GM23338 (cell line): ENCODE measurements around the gene RGSL1. TPM values are rescaled to one million over a fixed set of nuclear protein-coding genes. Genes with fewer than 3 reads are reported as not detected.

Experiments used
- ATAC-seq: fragments of 200-7000 bp; cut with Tn5 transposase; 3 replicates; pipeline ENCODE4 v1.9.1; 2020
- DNase-seq: peaks from one replicate; pipeline ENCODE4 v3.0.0-alpha.2; 2015; ENCODE audit warnings: low spot score
- H2AFZ ChIP-seq: fragments of 200-600 bp; sonication (generic); 2 replicates; pipeline ENCODE4 v1.8.0; 2016; ENCODE audit warnings: antibody characterized with exemption, mild to moderate bottlenecking, moderate library complexity
- H3F3A ChIP-seq: fragments of 200-600 bp; sonication (generic); replicated peaks from 2 replicates; pipeline ENCODE4 v1.8.0; 2017; ENCODE audit warnings: antibody characterized with exemption, mixed run types, low read depth
- H3K27ac ChIP-seq: fragments of 200-600 bp; sonication (generic); 2 replicates; pipeline ENCODE4 v1.6.1; 2016; ENCODE audit warnings: low read depth
- H3K27me3 ChIP-seq: fragments of 200-600 bp; sonication (generic); 2 replicates; pipeline ENCODE4 v1.8.0; 2016; ENCODE audit warnings: mild to moderate bottlenecking, mixed run types, moderate library complexity; ENCODE audit not compliant: insufficient read depth
- H3K36me3 ChIP-seq: fragments of 200-600 bp; sonication (generic); 2 replicates; pipeline ENCODE4 v1.8.0; 2016; ENCODE audit warnings: mild to moderate bottlenecking; ENCODE audit not compliant: insufficient read depth
- H3K4me1 ChIP-seq: fragments of 200-600 bp; sonication (generic); 2 replicates; pipeline ENCODE4 v1.8.0; 2016; ENCODE audit warnings: mild to moderate bottlenecking, moderate library complexity; ENCODE audit not compliant: insufficient read depth
- H3K4me2 ChIP-seq: fragments of 200-600 bp; sonication (generic); 2 replicates; pipeline ENCODE4 v1.7.1; 2017; ENCODE audit warnings: mixed run types
- H3K4me3 ChIP-seq: fragments of 200-600 bp; sonication (generic); 2 replicates; pipeline ENCODE4 v1.6.1; 2016; ENCODE audit warnings: mixed run types
- H3K79me2 ChIP-seq: fragments of 200-600 bp; sonication (generic); replicated peaks from 2 replicates; pipeline ENCODE4 v1.8.0; 2017; ENCODE audit warnings: mild to moderate bottlenecking; ENCODE audit not compliant: insufficient read depth
- H3K9me2 ChIP-seq: fragments of 200-600 bp; sonication (generic); 2 replicates; pipeline ENCODE4 v1.8.0; 2017; ENCODE audit not compliant: insufficient read depth
- H4K20me1 ChIP-seq: fragments of 200-600 bp; sonication (generic); replicated peaks from 2 replicates; pipeline ENCODE4 v1.8.0; 2017; ENCODE audit warnings: mild to moderate bottlenecking; ENCODE audit not compliant: insufficient read depth
- H3K27ac Mint-ChIP-seq: 2 replicates; pipeline ENCODE4 v1.8.0; 2020; ENCODE audit warnings: inconsistent platforms, mild to moderate bottlenecking, moderate library complexity, mixed read lengths
- H3K27me3 Mint-ChIP-seq: 3 replicates; pipeline ENCODE4 v1.8.0; 2022; ENCODE audit warnings: low read depth, mild to moderate bottlenecking, moderate library complexity, mixed read lengths, inconsistent platforms; ENCODE audit not compliant: insufficient read depth, poor library complexity
- H3K36me3 Mint-ChIP-seq: 3 replicates; pipeline ENCODE4 v1.8.0; 2021; ENCODE audit warnings: low read depth, mild to moderate bottlenecking, inconsistent platforms, moderate library complexity, mixed read lengths
- H3K4me1 Mint-ChIP-seq: 3 replicates; pipeline ENCODE4 v1.8.0; 2020; ENCODE audit warnings: mild to moderate bottlenecking, inconsistent platforms, mixed read lengths
- H3K4me3 Mint-ChIP-seq: 3 replicates; pipeline ENCODE4 v1.8.0; 2021; ENCODE audit warnings: moderate library complexity, mild to moderate bottlenecking, inconsistent platforms, mixed read lengths
- H3K9me3 Mint-ChIP-seq: 3 replicates; pipeline ENCODE4 v1.8.0; 2020; ENCODE audit warnings: moderate library complexity, mild to moderate bottlenecking, inconsistent platforms, mixed read lengths
- CREB1 ChIP-seq: fragments of 250-450 bp; sonication (Bioruptor Pico); IDR thresholded peaks from 2 replicates; pipeline ENCODE4 v1.5.0; 2020; ENCODE audit warnings: low read depth, mild to moderate bottlenecking, moderate library complexity
- EZH2 ChIP-seq: fragments of 200-600 bp; sonication (generic); IDR thresholded peaks from one replicate; pipeline ENCODE4 v1.8.0; 2017; ENCODE audit warnings: antibody characterized with exemption, mild to moderate bottlenecking, low read depth; ENCODE audit not compliant: unreplicated experiment
- EZH2phosphoT487 ChIP-seq: fragments of 200-600 bp; sonication (generic); IDR thresholded peaks from one replicate; pipeline ENCODE4 v1.8.1; 2018; ENCODE audit warnings: antibody characterized with exemption; ENCODE audit not compliant: unreplicated experiment
- JUNB ChIP-seq: IDR thresholded peaks from one replicate; pipeline ENCODE4 v1.6.1; 2016; ENCODE audit warnings: antibody characterized with exemption; ENCODE audit not compliant: unreplicated experiment
- POLR2AphosphoS5 ChIP-seq: IDR thresholded peaks from 2 replicates; pipeline ENCODE4 v1.6.1; 2016; ENCODE audit warnings: antibody characterized with exemption, low read depth
- STAT1 ChIP-seq: IDR thresholded peaks from one replicate; pipeline ENCODE4 v1.6.1; 2016; ENCODE audit warnings: antibody characterized with exemption; ENCODE audit not compliant: unreplicated experiment
- ZNF114 ChIP-seq: fragments of 250-450 bp; sonication (Bioruptor Pico); IDR thresholded peaks from 2 replicates; pipeline ENCODE4 v1.5.0; 2020; ENCODE audit warnings: mild to moderate bottlenecking, moderate library complexity
- ZNF331 ChIP-seq: fragments of 250-450 bp; sonication (Bioruptor Pico); IDR thresholded peaks from 2 replicates; pipeline ENCODE4 v1.5.0; 2020; ENCODE audit warnings: low read depth, mild to moderate bottlenecking, moderate library complexity
- polyA plus RNA-seq: library from polyadenylated mRNA; unstranded; fragments of >200 nt; fragmentation: Nextera tagmentation; extraction: Ambion mirVana; gene quantifications from 2 replicates; pipeline ENCODE4 v1.2.1, GENCODE V29; 2016
- total RNA-seq: library from RNA; depleted of rRNA; stranded (reverse); fragments of >200 nt; shearing (Covaris generic); gene quantifications from 2 replicates; pipeline ENCODE4 v1.2.3, GENCODE V29; 2014
- TF ChIP-seq, protein P1 (sequence below): IDR thresholded peaks from one replicate; pipeline ENCODE4 v1.6.1; 2018; ENCODE audit warnings: antibody characterized with exemption; ENCODE audit not compliant: unreplicated experiment
- TF ChIP-seq, protein P2 (sequence below): fragments of 250-450 bp; sonication (Bioruptor Pico); IDR thresholded peaks from 2 replicates; pipeline ENCODE4 v1.5.0; 2020; ENCODE audit warnings: mild to moderate bottlenecking, moderate library complexity
- TF ChIP-seq, protein P3 (sequence below): IDR thresholded peaks from 2 replicates; pipeline ENCODE4 v1.6.1; 2016; ENCODE audit warnings: antibody characterized with exemption

The RGSL1 gene
- total and polyA plus RNA-seq, 2 experiments from 2014 or later = not detected

DNA sequence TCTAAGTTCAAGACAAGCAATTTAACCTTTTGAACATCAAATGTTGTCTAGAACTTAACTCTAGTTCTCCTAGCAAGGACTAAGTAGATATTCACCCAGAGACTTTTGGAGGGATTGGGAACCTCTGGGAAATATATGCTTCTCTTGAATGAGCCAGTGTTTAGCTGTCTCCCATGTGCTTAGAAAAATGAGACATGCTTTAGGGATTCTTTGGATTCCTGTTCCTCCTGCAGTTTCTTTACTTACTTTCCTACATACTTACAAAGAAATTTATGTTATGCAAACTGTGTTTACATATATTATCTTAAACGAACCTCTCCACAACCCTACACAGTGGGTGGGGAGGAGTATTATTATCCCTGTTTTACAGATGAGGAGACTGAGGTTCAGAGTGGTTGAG, 99.9 kb downstream of the RGSL1 start (continued):
- TF ChIP-seq ZNF331 (CRISPR knock-in tag) (no peak), JUNB (no peak), EZH2 (no peak)
- TF ChIP-seq, protein P1, sequence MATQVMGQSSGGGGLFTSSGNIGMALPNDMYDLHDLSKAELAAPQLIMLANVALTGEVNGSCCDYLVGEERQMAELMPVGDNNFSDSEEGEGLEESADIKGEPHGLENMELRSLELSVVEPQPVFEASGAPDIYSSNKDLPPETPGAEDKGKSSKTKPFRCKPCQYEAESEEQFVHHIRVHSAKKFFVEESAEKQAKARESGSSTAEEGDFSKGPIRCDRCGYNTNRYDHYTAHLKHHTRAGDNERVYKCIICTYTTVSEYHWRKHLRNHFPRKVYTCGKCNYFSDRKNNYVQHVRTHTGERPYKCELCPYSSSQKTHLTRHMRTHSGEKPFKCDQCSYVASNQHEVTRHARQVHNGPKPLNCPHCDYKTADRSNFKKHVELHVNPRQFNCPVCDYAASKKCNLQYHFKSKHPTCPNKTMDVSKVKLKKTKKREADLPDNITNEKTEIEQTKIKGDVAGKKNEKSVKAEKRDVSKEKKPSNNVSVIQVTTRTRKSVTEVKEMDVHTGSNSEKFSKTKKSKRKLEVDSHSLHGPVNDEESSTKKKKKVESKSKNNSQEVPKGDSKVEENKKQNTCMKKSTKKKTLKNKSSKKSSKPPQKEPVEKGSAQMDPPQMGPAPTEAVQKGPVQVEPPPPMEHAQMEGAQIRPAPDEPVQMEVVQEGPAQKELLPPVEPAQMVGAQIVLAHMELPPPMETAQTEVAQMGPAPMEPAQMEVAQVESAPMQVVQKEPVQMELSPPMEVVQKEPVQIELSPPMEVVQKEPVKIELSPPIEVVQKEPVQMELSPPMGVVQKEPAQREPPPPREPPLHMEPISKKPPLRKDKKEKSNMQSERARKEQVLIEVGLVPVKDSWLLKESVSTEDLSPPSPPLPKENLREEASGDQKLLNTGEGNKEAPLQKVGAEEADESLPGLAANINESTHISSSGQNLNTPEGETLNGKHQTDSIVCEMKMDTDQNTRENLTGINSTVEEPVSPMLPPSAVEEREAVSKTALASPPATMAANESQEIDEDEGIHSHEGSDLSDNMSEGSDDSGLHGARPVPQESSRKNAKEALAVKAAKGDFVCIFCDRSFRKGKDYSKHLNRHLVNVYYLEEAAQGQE = no peak

DNA sequence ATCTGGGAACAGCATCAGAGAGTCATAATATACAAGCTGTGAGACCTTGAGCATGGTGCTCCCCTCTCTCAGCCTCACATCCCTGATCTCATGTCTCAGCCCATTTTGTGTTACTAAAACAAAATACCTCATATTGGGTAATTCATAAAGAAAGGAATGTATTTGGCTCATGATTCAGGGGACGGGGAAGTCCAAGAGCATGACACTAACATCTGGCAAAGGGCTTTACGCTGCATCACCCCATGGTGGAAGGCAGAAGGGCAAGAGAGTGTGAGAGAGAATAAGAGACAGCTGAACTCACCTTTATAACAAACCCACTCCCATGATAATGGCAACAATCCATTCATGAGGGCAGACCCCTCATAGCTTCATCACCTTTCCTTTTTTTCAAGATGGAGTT, 102.6 kb downstream of the RGSL1 start:
- DNase-seq (no peak), ATAC-seq (no peak)
- Histone ChIP-seq H3K4me3 (no peak overlapping the region), H3K36me3 (no peaks in the 10 kb centered on the region), H2AFZ (no peak overlapping the region), H3K27me3 (no peaks in the 10 kb centered on the region), H3K9me2 (peaks cover 4% of the 10 kb centered on the region), H4K20me1 (no peaks in the 10 kb centered on the region), H3K79me2 (no peaks in the 10 kb centered on the region), H3F3A (no peaks in the 10 kb centered on the region), H3K27ac (no peak overlapping the region), H3K4me1 (no peaks in the 10 kb centered on the region), H3K4me2 (no peak overlapping the region)
- H3K4me1 Mint-ChIP-seq = no peaks in the 10 kb centered on the region
- H3K9me3 Mint-ChIP-seq = peaks cover 7% of the 10 kb centered on the region; the same call in 2 of the 3 replicates
- H3K36me3 Mint-ChIP-seq = 0 out of 3 replicates have a peak, but pooled peaks cover 2% of the 10 kb centered on the region
- no peak overlapping the region for H3K27ac Mint-ChIP-seq
- H3K4me3 Mint-ChIP-seq = no peak overlapping the region
- H3K27me3 Mint-ChIP-seq = no peaks in the 10 kb centered on the region
- TF ChIP-seq, protein P2, sequence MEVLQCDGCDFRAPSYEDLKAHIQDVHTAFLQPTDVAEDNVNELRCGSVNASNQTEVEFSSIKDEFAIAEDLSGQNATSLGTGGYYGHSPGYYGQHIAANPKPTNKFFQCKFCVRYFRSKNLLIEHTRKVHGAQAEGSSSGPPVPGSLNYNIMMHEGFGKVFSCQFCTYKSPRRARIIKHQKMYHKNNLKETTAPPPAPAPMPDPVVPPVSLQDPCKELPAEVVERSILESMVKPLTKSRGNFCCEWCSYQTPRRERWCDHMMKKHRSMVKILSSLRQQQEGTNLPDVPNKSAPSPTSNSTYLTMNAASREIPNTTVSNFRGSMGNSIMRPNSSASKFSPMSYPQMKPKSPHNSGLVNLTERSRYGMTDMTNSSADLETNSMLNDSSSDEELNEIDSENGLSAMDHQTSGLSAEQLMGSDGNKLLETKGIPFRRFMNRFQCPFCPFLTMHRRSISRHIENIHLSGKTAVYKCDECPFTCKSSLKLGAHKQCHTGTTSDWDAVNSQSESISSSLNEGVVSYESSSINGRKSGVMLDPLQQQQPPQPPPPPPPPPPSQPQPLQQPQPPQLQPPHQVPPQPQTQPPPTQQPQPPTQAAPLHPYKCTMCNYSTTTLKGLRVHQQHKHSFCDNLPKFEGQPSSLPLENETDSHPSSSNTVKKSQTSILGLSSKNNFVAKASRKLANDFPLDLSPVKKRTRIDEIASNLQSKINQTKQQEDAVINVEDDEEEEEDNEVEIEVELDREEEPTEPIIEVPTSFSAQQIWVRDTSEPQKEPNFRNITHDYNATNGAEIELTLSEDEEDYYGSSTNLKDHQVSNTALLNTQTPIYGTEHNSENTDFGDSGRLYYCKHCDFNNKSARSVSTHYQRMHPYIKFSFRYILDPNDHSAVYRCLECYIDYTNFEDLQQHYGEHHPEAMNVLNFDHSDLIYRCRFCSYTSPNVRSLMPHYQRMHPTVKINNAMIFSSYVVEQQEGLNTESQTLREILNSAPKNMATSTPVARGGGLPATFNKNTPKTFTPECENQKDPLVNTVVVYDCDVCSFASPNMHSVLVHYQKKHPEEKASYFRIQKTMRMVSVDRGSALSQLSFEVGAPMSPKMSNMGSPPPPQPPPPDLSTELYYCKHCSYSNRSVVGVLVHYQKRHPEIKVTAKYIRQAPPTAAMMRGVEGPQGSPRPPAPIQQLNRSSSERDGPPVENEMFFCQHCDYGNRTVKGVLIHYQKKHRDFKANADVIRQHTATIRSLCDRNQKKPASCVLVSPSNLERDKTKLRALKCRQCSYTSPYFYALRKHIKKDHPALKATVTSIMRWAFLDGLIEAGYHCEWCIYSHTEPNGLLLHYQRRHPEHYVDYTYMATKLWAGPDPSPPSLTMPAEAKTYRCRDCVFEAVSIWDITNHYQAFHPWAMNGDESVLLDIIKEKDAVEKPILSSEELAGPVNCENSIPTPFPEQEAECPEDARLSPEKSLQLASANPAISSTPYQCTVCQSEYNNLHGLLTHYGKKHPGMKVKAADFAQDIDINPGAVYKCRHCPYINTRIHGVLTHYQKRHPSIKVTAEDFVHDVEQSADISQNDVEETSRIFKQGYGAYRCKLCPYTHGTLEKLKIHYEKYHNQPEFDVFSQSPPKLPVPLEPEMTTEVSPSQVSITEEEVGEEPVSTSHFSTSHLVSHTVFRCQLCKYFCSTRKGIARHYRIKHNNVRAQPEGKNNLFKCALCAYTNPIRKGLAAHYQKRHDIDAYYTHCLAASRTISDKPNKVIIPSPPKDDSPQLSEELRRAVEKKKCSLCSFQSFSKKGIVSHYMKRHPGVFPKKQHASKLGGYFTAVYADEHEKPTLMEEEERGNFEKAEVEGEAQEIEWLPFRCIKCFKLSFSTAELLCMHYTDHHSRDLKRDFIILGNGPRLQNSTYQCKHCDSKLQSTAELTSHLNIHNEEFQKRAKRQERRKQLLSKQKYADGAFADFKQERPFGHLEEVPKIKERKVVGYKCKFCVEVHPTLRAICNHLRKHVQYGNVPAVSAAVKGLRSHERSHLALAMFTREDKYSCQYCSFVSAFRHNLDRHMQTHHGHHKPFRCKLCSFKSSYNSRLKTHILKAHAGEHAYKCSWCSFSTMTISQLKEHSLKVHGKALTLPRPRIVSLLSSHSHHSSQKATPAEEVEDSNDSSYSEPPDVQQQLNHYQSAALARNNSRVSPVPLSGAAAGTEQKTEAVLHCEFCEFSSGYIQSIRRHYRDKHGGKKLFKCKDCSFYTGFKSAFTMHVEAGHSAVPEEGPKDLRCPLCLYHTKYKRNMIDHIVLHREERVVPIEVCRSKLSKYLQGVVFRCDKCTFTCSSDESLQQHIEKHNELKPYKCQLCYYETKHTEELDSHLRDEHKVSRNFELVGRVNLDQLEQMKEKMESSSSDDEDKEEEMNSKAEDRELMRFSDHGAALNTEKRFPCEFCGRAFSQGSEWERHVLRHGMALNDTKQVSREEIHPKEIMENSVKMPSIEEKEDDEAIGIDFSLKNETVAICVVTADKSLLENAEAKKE (CRISPR knock-in tag) = no peak
- no peak for TF ChIP-seq ZNF331 (CRISPR knock-in tag)
- no peak for TF ChIP-seq JUNB
- TF ChIP-seq EZH2 = no peak
- TF ChIP-seq, protein P1 = no peak
- no peak for TF ChIP-seq CREB1 (CRISPR knock-in tag)
- TF ChIP-seq ZNF114 (CRISPR knock-in tag) = no peak
- TF ChIP-seq EZH2phosphoT487 = no peak
- no peak for TF ChIP-seq POLR2AphosphoS5
- no peak for TF ChIP-seq STAT1
- TF ChIP-seq, protein P3, sequence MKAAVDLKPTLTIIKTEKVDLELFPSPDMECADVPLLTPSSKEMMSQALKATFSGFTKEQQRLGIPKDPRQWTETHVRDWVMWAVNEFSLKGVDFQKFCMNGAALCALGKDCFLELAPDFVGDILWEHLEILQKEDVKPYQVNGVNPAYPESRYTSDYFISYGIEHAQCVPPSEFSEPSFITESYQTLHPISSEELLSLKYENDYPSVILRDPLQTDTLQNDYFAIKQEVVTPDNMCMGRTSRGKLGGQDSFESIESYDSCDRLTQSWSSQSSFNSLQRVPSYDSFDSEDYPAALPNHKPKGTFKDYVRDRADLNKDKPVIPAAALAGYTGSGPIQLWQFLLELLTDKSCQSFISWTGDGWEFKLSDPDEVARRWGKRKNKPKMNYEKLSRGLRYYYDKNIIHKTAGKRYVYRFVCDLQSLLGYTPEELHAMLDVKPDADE = no peak
